DOHH2 (cell line): Measurements from ENCODE around the gene NPIPB5.
"Not testable (repeated sequence)": the region's sequence is repeated elsewhere in the genome, so short reads cannot be mapped to it uniquely, and the experiment has no call there.

Experiments
- H3F3A ChIP-seq: fragments of 200-600 bp; sonication (generic), shearing (Covaris generic); 2 replicates; pipeline ENCODE4 v1.6.0; 2016; ENCODE audit warnings: antibody characterized with exemption, mild to moderate bottlenecking; ENCODE audit not compliant: control insufficient read depth, insufficient read depth
- H3K27ac ChIP-seq: fragments of 200-600 bp; sonication (generic); 2 replicates; pipeline ENCODE4 v1.5.1; 2014; ENCODE audit warnings: low read depth, mild to moderate bottlenecking, low read length, moderate library complexity
- H3K27me3 ChIP-seq: fragments of 200-600 bp; sonication (generic); 2 replicates; pipeline ENCODE4 v1.6.1; 2014; ENCODE audit warnings: mild to moderate bottlenecking, low read length, mixed read lengths; ENCODE audit not compliant: control insufficient read depth
- H3K36me3 ChIP-seq: fragments of 200-600 bp; sonication (generic); 2 replicates; pipeline ENCODE4 v1.6.1; 2014; ENCODE audit warnings: mild to moderate bottlenecking, low read length, moderate library complexity, mixed read lengths; ENCODE audit not compliant: control insufficient read depth
- H3K4me1 ChIP-seq: fragments of 200-600 bp; sonication (generic); 2 replicates; pipeline ENCODE4 v1.6.1; 2014; ENCODE audit warnings: mild to moderate bottlenecking, low read length, mixed read lengths; ENCODE audit not compliant: control insufficient read depth
- H3K4me2 ChIP-seq: fragments of 200-600 bp; sonication (generic); 2 replicates; pipeline ENCODE4 v1.6.0; 2014; ENCODE audit warnings: mild to moderate bottlenecking, low read length, moderate library complexity
- H3K4me3 ChIP-seq: fragments of 200-600 bp; sonication (generic); 2 replicates; pipeline ENCODE4 v1.5.1; 2014; ENCODE audit warnings: mild to moderate bottlenecking, low read length, mixed read lengths
- H3K79me2 ChIP-seq: fragments of 200-600 bp; sonication (generic); 2 replicates; pipeline ENCODE4 v1.6.1; 2014; ENCODE audit warnings: mild to moderate bottlenecking, low read length, mixed read lengths; ENCODE audit not compliant: control insufficient read depth
- H3K9me2 ChIP-seq: fragments of 200-600 bp; sonication (generic); replicated peaks from 2 replicates; pipeline ENCODE4 v1.6.1; 2014; ENCODE audit warnings: mild to moderate bottlenecking, low read length, mixed read lengths; ENCODE audit not compliant: control insufficient read depth
- H3K9me3 ChIP-seq: fragments of 200-600 bp; sonication (generic); 2 replicates; pipeline ENCODE4 v1.6.1; 2014; ENCODE audit warnings: antibody characterized with exemption, low read length, mixed read lengths; ENCODE audit not compliant: control insufficient read depth, insufficient read depth
- H4K20me1 ChIP-seq: fragments of 200-600 bp; sonication (generic); 2 replicates; pipeline ENCODE4 v1.6.0; 2014; ENCODE audit warnings: low read depth, mild to moderate bottlenecking, antibody characterized with exemption, low read length, moderate library complexity; ENCODE audit not compliant: control insufficient read depth, insufficient read depth

Gene NPIPB5

GRCh38 chr16:22551651-22552050 is 41.0 kb downstream of the NPIPB5 start:
- not testable (repeated sequence) for H3K9me3 ChIP-seq, H3K27me3 ChIP-seq, H3K4me1 ChIP-seq, H3K79me2 ChIP-seq, H3K36me3 ChIP-seq, H3K27ac ChIP-seq, H4K20me1 ChIP-seq, H3K4me2 ChIP-seq, H3F3A ChIP-seq, H3K4me3 ChIP-seq, H3K9me2 ChIP-seq

- H3K4me2 ChIP-seq, H3K9me3 ChIP-seq, H3K4me3 ChIP-seq, H3F3A ChIP-seq, H3K27ac ChIP-seq, H4K20me1 ChIP-seq, H3K27me3 ChIP-seq, H3K4me1 ChIP-seq, H3K79me2 ChIP-seq, H3K9me2 ChIP-seq, H3K36me3 ChIP-seq: not testable (repeated sequence)
These were observed 46.1 kb downstream of the NPIPB5 start for GRCh38 chr16:22556759-22557158.
